ENCODE results near the gene KIRREL1. TPM values are rescaled to one million over a fixed set of nuclear protein-coding genes. Genes with fewer than 3 reads are reported as not detected.

The KIRREL1 gene
- total RNA-seq, 1 donor from 2014 or later, result 13.5 TPM

- no peak for FAIRE-seq
- DNase-seq (ENCODE audit: low spot score in 2 of 2), result no peak
These were observed 105.7 kb downstream of the KIRREL1 start for GRCh38 chr1:158099185-158099584.

DNA sequence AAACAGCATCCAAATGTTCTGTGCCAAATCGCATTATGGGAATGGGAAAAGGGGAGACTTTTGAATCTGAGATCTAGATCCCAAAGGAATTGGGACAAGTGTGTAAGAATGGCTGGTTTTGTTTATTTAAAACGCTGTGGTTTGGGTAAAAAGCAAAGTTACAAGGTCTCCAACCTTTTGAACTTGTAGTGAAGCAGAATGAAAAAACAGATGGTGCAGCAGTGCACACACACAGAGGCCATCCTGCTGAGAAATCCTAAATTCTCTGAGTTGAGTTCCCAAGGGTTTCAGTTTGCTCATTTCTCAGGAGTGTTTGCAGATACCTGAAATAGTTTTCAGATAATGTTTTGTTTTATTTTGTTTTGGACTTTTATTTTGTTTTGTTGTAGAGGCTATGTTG is 107.1 kb downstream of the KIRREL1 start:
- FAIRE-seq (no peak), DNase-seq (ENCODE audit: low spot score in 2 of 2) (no peak)

GRCh38 chr1:158101455-158101854 is 108.0 kb downstream of the KIRREL1 start:
- FAIRE-seq, result no peak
- DNase-seq (ENCODE audit: low spot score in 2 of 2), result no peak

- no peak for DNase-seq (ENCODE audit: low spot score in 2 of 2)
- FAIRE-seq, result no peak
These were observed 108.5 kb downstream of the KIRREL1 start for GRCh38 chr1:158101927-158102326.

DNA sequence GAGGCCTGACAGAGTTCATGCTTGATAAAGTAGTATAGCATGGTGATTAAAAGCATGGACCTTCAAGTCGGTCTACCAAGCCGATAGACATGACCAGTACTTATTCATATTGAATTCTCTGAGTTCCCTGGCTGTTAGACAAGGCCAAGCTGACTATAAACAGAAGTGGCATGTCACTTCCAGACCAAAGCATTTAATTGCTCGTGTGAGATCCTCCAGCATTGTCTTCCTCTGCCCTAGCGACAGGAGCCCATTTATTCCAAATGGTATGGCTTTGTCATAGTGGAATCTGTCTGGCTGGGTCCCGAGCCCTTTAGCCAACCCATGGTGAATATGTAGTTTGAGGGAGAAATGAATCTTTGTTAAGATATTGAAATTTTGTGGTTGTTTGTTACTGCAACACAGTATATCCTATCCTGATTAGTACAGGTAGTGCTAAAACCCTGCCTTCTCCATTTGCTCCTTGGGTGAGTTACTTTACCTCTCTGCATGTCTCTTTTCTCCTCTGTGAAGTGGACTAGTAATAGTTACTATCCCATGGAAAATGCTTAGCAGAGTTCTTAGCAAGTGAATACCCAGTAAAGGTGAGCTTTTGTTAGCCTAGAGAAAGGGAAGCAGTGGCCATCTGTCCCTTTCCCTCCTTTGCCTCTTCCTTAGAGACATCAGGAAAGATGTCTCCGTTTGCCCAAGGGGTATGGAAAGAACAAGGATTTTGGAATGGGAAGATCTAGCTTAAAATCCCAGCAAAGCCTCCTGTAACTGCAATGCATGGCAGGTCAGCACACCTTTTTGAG is 109.6 kb downstream of the KIRREL1 start:
- no peak for DNase-seq (ENCODE audit: low spot score in 2 of 2)
- FAIRE-seq, result no peak

DNA sequence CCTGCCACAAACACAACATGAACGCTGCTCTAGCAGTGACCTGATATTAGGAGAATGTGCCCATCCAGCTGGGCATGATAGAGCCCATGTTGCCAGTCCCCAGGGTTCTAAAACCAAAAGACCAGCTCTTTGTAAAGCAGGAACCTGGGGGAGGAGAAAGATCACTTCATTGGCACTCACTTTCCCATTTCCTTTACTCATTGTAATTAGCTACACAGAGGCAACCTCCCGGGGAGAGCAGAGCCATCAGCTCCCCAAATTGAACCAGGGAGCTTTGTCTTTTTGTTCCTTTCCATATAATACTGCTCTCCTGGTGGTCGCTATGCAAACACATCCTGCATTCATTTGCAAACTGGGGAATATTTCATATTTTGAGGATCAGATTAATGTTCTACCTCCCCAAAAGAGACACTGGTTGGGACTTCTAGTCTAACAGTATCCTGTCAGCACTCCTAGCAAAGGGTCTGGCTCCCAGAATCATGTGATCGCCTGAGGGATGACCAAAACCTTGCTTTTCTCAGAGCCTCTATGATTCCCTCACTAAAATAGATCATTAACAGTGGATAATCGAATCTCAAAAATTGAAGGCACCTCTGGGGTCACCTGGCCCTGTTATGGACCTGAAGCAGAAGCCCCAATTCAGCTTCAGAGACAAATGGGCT is 110.5 kb downstream of the KIRREL1 start:
- no peak for DNase-seq (ENCODE audit: low spot score in 2 of 2)
- FAIRE-seq, result no peak

GRCh38 chr1:158104891-158105290 is 111.4 kb downstream of the KIRREL1 start:
- DNase-seq (ENCODE audit: low spot score in 2 of 2) (no peak), FAIRE-seq (no peak)

DNA sequence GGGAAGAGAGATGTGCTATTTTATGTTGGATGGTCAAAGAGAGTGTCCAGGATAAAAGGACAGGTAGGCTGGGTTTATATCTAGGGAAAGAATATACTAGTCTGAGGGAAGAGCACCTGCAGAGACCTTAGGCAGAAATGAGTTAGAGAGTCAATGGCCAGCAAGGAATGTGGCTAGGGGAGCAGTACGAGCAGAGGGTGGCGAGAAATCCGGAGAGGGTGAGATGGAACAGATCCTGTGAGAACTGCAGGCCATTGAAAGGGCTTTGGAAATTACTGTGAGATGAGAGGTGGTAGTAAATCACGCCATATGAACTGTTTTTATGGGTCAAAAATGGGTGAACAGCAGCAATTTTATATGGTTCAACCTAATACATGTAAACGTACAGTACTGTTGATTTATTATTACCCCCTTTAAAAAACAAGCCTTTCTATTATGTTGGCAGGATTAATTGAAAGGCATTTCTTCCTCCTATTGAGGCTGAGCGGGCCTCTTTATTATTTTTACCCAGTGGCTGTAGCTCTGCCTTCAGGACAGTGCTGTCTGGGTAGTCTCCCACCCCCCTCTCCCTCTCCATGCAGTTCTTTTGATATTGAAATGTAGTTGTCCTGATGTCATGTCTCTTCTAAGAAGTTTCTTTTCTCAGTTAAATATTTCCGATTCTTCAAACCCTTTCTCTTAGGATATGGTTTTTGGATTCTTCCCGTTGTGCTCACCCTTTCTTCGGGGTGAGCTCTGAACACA is 112.1 kb downstream of the KIRREL1 start:
- no peak for FAIRE-seq

DNA sequence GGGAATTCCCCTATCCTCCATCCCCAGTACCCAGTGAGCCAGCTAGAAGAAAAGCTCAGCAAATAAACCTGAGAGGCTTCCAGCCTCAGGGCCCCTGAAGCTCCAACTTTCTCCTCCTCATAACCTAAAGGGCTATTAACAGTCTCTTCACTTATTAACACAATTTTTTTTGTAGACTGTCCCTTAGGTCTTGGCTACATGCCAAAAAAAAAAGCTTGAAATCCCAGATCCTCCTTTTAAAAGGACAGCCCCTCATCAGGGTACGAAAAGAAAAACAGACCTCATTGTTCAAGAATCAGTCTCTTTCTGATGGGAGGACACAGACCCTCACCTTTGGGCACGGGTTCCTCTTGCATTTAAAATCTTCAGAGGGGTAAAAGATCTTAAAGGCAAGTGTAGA is 114.5 kb downstream of the KIRREL1 start:
- FAIRE-seq (no peak), DNase-seq (ENCODE audit: low spot score in 2 of 2) (no peak)

More for the DNA sequence above, 112.1 kb downstream of the KIRREL1 start:
- no peak for DNase-seq (ENCODE audit: low spot score in 2 of 2)

GRCh38 chr1:158112994-158113758 is 119.7 kb downstream of the KIRREL1 start:
- no peak for FAIRE-seq

GRCh38 chr1:158113759-158114127 is 120.3 kb downstream of the KIRREL1 start:
- no peak for FAIRE-seq
- no peak for DNase-seq (ENCODE audit: low spot score in 2 of 2)

More at GRCh38 chr1:158112994-158113758, 119.7 kb downstream of the KIRREL1 start:
- peak; percentile 55 to 66 for DNase-seq (ENCODE audit: low spot score in 2 of 2)

DNA sequence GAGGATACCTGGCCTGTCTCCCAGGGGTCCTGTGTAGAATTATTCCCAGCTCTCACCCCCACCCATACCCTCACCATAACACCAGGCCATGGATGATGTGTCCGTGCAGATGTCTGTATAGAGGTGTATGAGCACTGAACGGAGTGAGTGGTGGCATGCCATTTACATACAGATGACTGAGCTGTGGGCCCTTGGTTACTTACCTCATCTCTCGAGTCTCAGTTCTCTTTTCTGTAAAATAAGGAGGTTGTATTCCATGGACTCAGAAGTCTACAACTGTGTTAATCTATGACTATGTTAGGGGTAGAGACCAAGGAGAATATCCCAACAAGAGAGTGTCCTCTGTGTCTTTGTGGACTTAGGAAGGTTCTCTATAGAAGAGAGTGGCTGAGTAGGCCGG is 121.7 kb downstream of the KIRREL1 start:
- DNase-seq (ENCODE audit: low spot score in 2 of 2) (no peak), FAIRE-seq (no peak)

DNA sequence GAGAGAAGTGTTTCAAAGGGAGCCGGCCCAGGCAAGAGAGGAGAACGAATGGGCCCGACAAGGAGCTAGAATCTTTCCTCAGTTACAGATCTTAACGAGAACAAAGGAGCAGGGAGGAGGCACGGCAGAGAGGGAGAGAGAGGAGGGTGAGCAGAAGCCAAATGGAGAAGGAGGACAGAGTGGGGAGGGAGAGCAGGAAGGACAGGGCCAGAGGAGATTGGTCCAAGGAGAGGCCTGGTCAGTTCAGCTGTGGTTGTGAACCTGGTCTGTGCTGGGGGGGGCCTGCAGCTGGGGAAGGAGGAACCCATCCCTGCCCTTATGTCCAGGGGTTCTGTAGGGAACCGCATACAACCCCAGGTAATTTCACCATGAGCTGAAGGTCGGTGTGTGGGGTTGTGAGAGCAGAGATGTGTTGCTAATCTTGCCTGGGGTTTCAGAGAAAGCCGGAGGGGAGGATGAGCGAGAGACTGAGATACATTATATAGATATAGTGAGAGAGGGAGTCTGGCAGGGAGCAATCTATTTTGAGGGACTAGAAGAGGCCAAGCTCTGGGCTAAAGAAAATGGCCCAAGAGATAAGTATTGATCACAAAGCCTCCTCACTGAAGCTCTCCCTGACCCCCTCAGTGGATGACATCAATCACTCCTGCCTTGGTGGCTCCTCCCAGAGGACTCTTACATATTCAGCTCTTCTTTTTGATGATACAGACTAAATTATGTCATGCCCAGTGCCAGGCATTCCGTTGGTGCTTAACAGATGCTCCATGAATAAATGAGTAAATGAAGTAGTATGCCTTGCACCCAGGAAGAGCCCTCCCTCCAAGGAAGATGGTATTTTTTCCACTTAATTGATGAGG is 123.1 kb downstream of the KIRREL1 start:
- no peak for DNase-seq (ENCODE audit: low spot score in 2 of 2)
- FAIRE-seq, result no peak

DNA sequence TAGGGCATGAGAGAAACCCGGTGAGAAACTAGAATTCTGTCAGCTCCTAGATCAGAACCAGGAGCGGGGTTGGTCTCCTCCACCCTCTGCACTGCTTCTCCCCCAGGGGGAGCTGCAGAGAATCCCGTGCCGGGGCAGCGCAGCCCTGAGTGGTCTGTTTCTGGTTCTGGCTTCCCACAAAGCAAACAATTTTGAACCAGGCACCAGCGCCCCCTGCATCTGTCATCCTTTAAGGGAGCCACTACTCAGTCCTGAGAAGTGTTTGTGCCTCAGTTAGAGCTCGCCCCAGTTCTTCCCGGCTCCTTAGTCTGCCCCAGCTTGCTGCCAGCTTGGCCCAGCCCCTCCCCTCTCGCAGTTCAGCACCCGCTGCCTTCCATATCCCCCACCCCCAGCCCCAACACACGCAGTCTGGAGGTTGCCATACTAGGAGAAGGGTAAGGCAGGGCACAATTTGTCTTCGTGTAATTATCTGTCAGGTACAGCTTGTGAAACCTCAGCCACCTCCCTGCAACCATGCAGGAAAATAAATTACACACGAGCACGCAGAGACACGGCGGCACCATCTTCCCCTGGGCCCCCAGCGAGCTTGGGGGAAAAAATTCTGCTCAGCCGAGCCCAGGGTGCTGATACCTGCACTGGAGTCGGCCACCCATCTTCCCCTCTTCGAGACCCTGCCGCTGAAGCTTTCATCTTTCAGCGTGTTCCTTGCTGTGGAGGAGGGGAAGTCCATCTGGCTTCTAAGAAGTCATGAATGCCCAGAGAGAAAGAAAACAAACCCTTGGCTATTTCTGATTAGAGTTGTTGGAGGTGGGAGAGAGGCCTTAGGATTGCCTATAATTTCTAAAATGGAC is 124.6 kb downstream of the KIRREL1 start:
- FAIRE-seq, result no peak
- peak; percentile 34 to 50 for DNase-seq (ENCODE audit: low spot score in 2 of 2)

DNA sequence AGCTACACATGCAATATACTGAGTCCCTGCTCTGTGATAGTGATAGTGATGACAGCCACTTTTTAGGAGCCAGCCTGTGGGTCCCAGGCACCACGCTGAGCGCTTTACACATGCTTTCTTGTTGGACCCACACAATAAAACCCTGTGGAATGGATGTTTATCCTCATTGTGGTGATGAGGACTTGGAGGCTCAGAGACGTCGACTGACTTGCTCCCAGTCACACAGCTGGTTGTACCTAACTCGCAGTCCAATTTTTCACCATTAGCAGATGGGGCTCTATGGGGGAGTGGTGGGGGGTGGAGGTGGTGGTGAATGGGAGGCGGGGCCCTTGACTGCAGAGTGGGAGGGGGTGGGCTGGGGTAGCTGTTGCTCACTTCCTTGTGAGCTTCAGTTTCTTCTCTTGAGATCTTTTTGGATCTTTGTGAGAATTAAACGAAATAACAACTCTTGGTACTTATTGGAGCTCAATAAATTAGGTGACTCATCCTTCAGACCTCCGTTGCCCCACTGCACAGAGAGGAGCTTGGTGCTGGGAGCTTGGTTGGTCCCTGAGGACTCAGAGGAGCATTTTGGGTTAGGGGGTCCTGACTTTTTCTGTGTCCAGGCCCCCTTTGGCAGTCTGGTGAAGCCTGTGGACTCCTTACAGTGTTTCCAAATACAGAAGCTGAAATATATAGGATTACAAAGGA is 125.4 kb downstream of the KIRREL1 start:
- no peak for FAIRE-seq
- DNase-seq (ENCODE audit: low spot score in 2 of 2), result no peak

- DNase-seq (ENCODE audit: low spot score in 2 of 2) (no peak), FAIRE-seq (no peak)
These were observed 126.7 kb downstream of the KIRREL1 start for GRCh38 chr1:158119976-158120653.

DNA sequence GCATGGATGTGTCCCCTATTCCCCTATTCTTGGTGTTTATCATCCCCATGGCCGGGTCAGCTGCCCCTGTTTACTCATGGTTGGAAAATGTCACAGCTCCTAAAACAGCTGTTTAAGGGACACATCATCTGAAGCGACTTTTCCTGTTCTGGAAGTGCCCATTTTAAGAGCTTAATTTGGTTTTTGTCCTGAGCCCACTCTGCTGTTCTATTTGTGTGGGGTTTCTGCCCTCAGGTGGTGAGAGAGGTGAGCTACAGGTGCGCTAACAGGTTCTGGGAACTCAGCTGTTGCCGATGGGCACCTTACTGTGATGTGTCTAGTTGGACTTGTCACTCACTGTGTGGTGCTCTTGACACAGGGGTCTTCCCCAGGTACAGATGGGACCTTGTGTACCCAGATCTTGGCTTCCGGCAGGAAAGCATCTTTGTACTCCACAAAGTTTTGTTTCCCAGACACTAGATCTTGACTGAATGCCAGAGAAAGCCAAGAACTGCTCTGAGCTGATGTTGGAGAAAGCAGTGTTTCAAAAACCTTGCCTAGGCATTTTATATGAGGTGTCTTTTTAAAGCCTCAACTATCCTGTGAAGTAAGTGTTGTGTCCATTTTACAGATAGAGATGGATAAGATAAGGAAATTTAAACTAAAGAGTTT is 128.3 kb downstream of the KIRREL1 start:
- DNase-seq (ENCODE audit: low spot score in 2 of 2) (no peak), FAIRE-seq (no peak)
